ENCODE data around the gene GABPB2. TPM values are rescaled to one million over a fixed set of nuclear protein-coding genes. Genes with fewer than 3 reads are reported as not detected.

GABPB2 gene
- total RNA-seq, 1 experiment from 2014 or later: 8.1 TPM

DNA sequence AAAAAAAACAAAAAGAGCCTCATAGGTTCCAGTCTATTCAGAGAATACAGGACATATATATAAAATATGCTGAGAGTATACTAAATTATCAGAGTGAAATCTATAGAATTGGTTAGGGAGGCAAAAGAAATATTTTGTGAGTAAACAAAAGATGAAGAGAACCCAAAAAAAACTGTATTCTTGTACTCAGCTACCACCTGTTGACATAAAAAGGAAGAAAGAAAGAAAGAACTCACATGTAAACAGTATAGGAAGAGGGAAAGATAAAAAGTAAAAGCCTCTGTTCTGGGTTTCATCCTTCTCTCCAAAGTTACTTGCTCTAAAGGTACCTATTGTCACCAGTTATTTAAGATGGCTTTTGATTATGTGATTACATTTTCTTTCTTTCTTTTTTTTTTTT, 44.1 kb upstream of the GABPB2 start:
- Histone ChIP-seq H3K36me3 (ENCODE audit: control insufficient read depth, insufficient read depth, low read length) (no peaks in the 10 kb centered on the region), H3K4me3 (ENCODE audit: low read depth in 2 of 2, low read length in 2 of 2) (no peak overlapping the region), H3K4me1 (ENCODE audit: control insufficient read depth, insufficient read depth, low read length) (no peaks in the 10 kb centered on the region), H3K27me3 (ENCODE audit: control insufficient read depth, insufficient read depth, low read length) (no peaks in the 10 kb centered on the region), H3K9me3 (ENCODE audit: control insufficient read depth, insufficient read depth, low read depth, low read length) (no peaks in the 10 kb centered on the region), H3K27ac (ENCODE audit: low read length) (no peak overlapping the region)
- DNase-seq (ENCODE audit: low read depth, low spot score) (no peak), ATAC-seq (no peak)
- in situ Hi-C loops (cut with HindIII; ENCODE audit: low pct_unique_long_range_greater_than_20kb, low sequenced_read_pairs) (no loop called here), intact Hi-C loops (cut with micrococcal nuclease; ENCODE audit: unreplicated experiment) (no loop called here)
- ChIA-PET CTCF (no interaction called here), POLR2A (interaction anchor here (0.5 kb wide), 1 partner anchor 97 kb away, joined by 4 read pairs; no protein-coding TSS in a partner anchor)
- no TSS peak for BruUV-seq (replicated peaks)
- no peak for TF ChIP-seq TCF7L2 (IDR thresholded peaks at IDR 0.05; ENCODE audit: low read depth, low read length)
- no peak for TF ChIP-seq POLR2AphosphoS5 (IDR thresholded peaks at IDR 0.05; ENCODE audit: low read depth, low read length)
- TF ChIP-seq, protein P1, sequence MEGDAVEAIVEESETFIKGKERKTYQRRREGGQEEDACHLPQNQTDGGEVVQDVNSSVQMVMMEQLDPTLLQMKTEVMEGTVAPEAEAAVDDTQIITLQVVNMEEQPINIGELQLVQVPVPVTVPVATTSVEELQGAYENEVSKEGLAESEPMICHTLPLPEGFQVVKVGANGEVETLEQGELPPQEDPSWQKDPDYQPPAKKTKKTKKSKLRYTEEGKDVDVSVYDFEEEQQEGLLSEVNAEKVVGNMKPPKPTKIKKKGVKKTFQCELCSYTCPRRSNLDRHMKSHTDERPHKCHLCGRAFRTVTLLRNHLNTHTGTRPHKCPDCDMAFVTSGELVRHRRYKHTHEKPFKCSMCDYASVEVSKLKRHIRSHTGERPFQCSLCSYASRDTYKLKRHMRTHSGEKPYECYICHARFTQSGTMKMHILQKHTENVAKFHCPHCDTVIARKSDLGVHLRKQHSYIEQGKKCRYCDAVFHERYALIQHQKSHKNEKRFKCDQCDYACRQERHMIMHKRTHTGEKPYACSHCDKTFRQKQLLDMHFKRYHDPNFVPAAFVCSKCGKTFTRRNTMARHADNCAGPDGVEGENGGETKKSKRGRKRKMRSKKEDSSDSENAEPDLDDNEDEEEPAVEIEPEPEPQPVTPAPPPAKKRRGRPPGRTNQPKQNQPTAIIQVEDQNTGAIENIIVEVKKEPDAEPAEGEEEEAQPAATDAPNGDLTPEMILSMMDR (IDR thresholded peaks at IDR 0.05): no peak
- no peak for TF ChIP-seq SIN3A (IDR thresholded peaks at IDR 0.05; ENCODE audit: borderline replicate concordance, insufficient read depth, low read depth, low read length)
- TF ChIP-seq, protein P2, sequence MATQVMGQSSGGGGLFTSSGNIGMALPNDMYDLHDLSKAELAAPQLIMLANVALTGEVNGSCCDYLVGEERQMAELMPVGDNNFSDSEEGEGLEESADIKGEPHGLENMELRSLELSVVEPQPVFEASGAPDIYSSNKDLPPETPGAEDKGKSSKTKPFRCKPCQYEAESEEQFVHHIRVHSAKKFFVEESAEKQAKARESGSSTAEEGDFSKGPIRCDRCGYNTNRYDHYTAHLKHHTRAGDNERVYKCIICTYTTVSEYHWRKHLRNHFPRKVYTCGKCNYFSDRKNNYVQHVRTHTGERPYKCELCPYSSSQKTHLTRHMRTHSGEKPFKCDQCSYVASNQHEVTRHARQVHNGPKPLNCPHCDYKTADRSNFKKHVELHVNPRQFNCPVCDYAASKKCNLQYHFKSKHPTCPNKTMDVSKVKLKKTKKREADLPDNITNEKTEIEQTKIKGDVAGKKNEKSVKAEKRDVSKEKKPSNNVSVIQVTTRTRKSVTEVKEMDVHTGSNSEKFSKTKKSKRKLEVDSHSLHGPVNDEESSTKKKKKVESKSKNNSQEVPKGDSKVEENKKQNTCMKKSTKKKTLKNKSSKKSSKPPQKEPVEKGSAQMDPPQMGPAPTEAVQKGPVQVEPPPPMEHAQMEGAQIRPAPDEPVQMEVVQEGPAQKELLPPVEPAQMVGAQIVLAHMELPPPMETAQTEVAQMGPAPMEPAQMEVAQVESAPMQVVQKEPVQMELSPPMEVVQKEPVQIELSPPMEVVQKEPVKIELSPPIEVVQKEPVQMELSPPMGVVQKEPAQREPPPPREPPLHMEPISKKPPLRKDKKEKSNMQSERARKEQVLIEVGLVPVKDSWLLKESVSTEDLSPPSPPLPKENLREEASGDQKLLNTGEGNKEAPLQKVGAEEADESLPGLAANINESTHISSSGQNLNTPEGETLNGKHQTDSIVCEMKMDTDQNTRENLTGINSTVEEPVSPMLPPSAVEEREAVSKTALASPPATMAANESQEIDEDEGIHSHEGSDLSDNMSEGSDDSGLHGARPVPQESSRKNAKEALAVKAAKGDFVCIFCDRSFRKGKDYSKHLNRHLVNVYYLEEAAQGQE (IDR thresholded peaks at IDR 0.05; ENCODE audit: insufficient read depth in 1 of 2, low read depth in 2 of 2, low read length in 1 of 2): no peak

DNA sequence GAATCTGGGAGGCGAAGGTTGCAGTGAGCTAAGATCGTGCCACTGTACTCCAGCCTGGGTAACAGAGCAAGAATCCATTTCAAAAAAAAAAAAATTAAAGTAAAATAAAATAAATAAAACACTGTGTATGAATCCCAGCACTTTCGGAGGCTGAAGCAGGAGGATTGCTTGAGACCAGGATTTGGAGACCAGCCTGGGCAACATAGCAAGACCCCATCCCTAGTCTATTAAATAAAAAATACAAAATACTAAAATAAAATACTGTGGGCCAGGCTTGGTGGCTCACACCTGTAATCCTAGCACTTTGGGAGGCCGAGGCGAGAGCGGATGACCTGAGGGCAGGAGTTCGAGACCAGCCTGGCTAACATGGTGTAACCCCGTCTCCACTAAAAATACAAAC, 38.4 kb upstream of the GABPB2 start:
- CTCF ChIA-PET: no interaction called here
- POLR2A ChIA-PET: interaction anchor here (0.7 kb wide), 1 partner anchor 109 kb away, joined by 5 read pairs; no protein-coding TSS in a partner anchor
- Histone ChIP-seq H3K27me3 (ENCODE audit: control insufficient read depth, insufficient read depth, low read length) (no peaks in the 10 kb centered on the region), H3K4me3 (ENCODE audit: low read depth in 2 of 2, low read length in 2 of 2) (no peak overlapping the region), H3K9me3 (ENCODE audit: control insufficient read depth, insufficient read depth, low read depth, low read length) (no peaks in the 10 kb centered on the region), H3K27ac (ENCODE audit: low read length) (no peak overlapping the region), H3K4me1 (ENCODE audit: control insufficient read depth, insufficient read depth, low read length) (no peaks in the 10 kb centered on the region), H3K36me3 (ENCODE audit: control insufficient read depth, insufficient read depth, low read length) (0 out of 2 replicates have a peak, but pooled peaks cover 2% of the 10 kb centered on the region)
- DNase-seq (ENCODE audit: low read depth, low spot score) (no peak), ATAC-seq (no peak)
- TF ChIP-seq, protein P1 (IDR thresholded peaks at IDR 0.05): no peak
- TF ChIP-seq SIN3A (IDR thresholded peaks at IDR 0.05; ENCODE audit: borderline replicate concordance, insufficient read depth, low read depth, low read length) (no peak), POLR2AphosphoS5 (IDR thresholded peaks at IDR 0.05; ENCODE audit: low read depth, low read length) (no peak), TCF7L2 (IDR thresholded peaks at IDR 0.05; ENCODE audit: low read depth, low read length) (no peak)
- TF ChIP-seq, protein P2 (IDR thresholded peaks at IDR 0.05; ENCODE audit: insufficient read depth in 1 of 2, low read depth in 2 of 2, low read length in 1 of 2): no peak
- intact Hi-C loops (cut with micrococcal nuclease; ENCODE audit: unreplicated experiment) (no loop called here), in situ Hi-C loops (cut with HindIII; ENCODE audit: low pct_unique_long_range_greater_than_20kb, low sequenced_read_pairs) (no loop called here)
- no TSS peak for BruUV-seq (replicated peaks)

All from Panc1 (cell line).